HTR-8/SVneo (cell line): ENCODE measurements around the gene C10orf67.
"Not testable (repeated sequence)": the region's sequence is repeated elsewhere in the genome, so short reads cannot be mapped to it uniquely, and the experiment has no call there.

Experiments
- DNase-seq: peaks from one replicate; pipeline ENCODE4 v3.0.0; 2011; ENCODE audit warnings: low spot score, mixed read lengths; ENCODE audit not compliant: insufficient read length
- FAIRE-seq: peaks from 2 replicates; lab custom pipeline; 2011; peaks lifted over from hg19 to GRCh38; lab: Jason Lieb, UNC

The C10orf67 gene

GRCh38 chr10:23362879-23363792 lies 18.5 kb upstream of the C10orf67 start:
- no peak for FAIRE-seq
- DNase-seq, result no peak

DNA sequence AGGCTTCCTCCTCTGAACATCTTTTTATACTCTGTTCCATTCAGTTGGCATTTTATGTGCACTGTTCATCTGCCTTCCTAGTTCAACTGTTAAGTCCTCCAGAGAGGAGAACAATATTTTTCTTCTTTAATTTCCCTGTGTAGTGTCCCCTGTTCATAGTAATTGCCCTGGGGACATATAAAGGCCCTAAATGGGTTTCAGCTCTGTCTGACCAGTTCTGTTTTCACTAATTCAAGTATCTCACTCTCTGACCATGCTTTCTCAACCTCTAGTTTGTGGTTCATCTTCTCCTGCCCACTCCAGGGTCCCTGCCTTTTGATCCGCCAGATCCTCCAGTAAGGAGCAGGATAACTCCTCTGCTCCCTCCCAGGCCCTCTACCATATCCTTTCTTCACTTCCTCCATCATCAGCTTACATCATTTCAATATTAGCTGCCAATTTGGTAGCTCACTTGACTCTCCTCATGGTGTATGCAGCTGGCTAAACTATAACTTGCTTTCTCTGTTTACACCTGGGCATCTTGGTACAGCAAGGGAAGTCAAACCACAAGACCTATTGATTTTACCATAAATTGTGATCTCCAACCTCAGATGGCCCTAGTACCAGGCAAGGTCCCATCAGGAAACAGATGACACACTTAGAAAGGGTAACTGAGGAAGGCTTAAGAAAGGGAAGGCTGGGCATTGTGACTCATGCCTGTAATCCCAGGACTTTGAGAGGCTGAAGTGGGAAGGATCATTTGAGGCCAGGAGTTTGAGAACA lies 17.7 kb upstream of the C10orf67 start:
- no peak for FAIRE-seq
- no peak for DNase-seq

DNA sequence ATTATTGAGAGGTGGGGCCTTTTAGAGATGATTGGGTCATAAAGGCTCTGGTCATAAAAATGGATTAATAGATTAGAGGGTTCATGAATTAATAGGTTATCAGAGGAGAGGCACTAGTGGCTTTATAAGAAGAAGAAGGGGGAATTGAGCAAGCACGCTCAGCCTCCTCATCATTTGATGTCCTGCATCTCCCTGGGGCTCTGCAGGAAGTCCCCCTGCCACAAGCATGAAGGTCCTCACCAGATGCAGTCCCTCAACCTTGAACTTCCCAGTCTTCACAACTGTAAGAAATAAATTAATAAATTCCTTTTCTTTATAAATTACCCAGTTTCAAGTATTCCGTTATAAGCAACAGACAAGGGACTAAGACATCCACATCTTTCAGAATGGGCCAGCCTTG lies 17.1 kb upstream of the C10orf67 start:
- no peak for DNase-seq
- FAIRE-seq, result no peak

DNA sequence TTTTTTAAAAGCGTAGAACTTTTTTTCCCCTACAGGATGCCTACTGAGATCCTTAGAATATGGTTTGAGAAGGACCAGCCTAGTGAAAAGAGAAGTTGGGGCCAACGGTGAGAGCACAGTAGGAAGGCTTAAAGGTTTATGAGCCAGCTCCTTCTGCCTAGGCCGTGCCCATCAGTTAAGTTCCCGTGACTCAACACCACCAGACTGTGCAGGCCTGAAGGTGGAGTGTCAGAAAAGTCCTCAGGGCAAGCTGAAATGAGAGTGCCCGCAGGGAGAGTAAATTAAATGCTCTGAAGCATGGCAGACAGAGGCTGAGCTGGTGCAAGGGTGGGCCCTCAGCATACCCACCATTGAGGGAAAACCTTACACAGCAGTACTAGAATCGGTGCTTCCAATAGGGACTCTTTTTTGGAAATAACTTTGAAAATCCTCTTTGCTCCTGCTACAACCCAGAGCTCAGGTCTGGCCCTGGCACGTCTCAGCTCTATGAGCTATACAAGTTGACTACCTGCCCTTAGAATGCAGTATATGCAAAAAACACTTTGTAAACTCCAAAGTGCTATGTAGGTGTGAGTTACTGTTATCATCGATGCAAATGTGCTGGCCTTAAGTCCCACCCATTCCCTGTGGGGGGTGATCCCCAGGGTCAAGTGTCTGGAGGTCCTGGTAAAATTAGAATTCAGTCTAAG lies 15.2 kb upstream of the C10orf67 start:
- FAIRE-seq, result no peak
- DNase-seq, result no peak

DNA sequence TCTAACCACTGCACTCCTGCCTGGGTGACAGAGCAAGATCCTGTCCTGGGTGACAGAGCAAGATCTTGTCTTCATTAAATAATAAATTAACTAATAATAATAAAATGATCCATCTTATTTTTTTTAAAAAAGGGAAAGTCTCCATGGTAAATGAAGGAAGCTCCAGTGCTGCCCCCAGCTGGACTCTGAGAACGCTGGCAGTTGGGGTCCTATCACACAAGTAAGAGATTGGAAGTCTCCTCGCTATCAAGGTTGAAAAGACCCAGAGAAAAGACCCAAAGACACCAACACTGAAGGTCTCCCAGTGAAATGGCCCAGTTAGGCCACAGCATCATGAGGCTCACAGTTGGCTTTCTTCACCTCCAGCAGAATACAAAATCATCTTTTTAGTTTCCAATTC lies 13.8 kb upstream of the C10orf67 start:
- no peak for DNase-seq
- no peak for FAIRE-seq

DNA sequence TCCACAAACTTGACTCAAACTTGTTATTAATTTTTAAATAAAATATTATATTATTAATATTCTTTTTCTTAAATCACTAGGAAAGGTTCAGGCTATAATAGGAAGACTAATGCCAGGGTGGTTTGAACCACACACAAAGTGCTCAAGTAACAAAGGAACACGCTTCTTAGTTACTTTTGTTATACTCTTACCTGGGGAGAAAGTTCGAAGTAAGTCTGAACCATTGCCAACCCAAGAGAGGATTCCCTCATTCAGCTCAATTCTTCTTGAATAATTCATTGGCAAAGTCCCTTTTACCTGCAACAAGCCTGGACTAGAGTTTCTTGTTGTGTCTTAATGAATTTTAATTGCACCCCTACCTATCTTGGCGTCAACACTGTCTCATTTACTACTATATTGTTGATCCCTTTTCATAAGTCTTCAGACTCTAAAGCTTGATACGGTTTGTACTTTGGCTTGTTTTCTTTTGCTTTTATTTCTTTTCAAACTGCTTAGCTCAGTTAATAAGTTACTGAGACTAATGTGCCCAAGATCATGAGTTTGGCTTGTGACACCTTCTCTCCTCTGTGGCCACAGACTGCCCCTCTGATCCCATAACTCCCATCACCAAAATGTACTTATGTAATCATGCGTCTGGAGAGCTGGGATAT lies 10.2 kb upstream of the C10orf67 start:
- DNase-seq, result no peak
- no peak for FAIRE-seq

- no peak for FAIRE-seq
- peak; percentile 23 for DNase-seq
Measured at GRCh38 chr10:23351926-23352519, 7.4 kb upstream of the C10orf67 start.

- FAIRE-seq, result not testable (repeated sequence)
Measured at GRCh38 chr10:23350706-23351105, 6.1 kb upstream of the C10orf67 start.

GRCh38 chr10:23345861-23346260 lies 1.3 kb upstream of the C10orf67 start:
- DNase-seq, result peak; percentile 68
- FAIRE-seq, result peak; percentile 44

More at GRCh38 chr10:23350706-23351105, 6.1 kb upstream of the C10orf67 start:
- DNase-seq, result not testable (repeated sequence)

- FAIRE-seq (no peak), DNase-seq (peak; percentile 48)
Measured at GRCh38 chr10:23343591-23344240, 881 bp downstream of the C10orf67 start.

- FAIRE-seq, result no peak
Measured at GRCh38 chr10:23342213-23342884, 2.2 kb downstream of the C10orf67 start.

DNA sequence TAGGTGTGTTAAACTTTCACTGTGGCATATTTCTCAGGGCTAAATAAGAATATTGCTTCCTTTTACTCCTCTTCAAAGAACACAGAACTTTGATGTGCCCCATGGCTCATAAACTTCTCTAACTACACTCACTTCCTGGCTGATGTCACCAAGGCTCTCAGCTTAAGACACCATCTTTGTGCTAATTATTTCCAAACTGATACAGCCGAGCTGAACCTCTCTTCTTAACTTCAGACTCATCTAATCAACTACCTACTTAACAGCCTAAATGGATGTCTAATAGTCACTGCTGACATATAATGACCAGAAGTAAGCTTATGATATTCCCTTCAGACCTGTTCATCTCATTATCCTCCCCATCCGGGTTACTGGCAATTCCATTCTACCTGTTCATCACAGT lies 3.6 kb downstream of the C10orf67 start:
- FAIRE-seq, result no peak
- DNase-seq, result no peak

More at GRCh38 chr10:23342213-23342884, 2.2 kb downstream of the C10orf67 start:
- DNase-seq, result no peak

- no peak for FAIRE-seq
- no peak for DNase-seq
Measured at GRCh38 chr10:23340354-23340753, 4.2 kb downstream of the C10orf67 start.

DNA sequence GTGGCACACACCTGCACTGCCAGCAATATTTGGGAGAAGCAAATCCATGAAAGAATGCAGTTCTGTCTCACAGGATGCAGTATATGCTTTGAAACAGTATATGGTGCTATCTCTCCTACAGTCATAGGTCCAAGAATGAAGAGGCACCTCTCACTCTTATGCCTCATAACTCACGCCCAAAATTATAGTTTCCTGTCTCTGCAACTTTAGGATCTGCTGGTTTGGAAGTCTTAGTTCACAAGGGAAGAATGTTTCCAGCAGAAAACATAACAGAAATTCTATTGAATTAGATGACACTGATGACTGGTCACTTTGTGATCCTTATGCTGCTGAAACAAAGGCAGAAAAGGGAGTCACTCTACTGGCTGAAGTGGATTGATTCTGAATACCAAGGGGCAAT lies 5.7 kb downstream of the C10orf67 start:
- FAIRE-seq, result peak; percentile 4
- peak; percentile 6 for DNase-seq

DNA sequence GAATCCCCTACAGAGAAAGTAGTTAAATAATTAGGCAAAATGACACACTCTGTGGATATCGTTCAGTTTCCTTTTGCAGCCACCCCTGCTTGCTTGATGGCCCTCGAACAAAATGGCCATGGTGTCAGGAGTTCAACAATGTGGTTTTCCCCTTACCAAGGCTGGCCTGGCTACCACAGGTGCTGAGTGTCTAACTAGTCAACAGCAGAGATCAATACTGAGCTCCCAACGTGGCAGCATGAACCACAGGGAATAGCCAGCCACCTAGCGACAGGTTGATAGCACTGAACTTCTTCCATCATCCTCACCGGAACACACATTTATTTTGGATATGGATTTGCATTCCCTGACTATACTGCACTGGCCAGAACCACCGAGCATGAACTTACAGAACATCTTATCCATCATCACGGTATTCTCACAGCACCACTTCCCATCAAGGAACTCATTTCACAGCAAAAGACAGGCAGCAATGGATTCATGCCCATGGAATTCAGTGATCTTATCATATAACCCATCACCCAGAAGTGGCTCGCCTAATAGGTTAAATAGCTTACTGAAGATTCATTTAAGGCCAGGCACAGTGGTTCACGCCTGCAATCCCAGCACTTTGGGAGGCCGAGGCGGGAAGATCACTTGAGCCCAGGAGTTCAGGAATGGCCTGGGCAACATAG lies 6.3 kb downstream of the C10orf67 start:
- FAIRE-seq, result peak; percentile 94
- DNase-seq, result peak; percentile 35

DNA sequence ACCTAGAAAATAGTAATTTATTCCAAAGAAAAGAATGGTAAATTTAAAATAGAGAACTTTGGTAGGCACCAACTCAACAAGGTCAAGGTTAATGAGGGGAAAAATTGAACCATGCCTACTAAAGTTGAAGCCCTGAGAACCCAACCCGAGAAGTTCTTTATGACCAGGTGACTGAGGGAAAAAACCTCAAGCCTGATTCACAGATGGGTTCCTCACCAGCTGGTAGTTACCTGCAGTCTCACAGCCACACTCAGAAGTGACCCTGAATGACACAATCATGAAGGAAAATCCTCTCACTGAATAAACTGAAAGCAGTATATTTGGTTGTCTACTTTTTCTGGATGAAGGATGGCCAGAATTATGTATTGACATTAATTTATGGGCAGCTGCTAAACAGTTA lies 7.0 kb downstream of the C10orf67 start:
- DNase-seq (no peak), FAIRE-seq (no peak)

DNA sequence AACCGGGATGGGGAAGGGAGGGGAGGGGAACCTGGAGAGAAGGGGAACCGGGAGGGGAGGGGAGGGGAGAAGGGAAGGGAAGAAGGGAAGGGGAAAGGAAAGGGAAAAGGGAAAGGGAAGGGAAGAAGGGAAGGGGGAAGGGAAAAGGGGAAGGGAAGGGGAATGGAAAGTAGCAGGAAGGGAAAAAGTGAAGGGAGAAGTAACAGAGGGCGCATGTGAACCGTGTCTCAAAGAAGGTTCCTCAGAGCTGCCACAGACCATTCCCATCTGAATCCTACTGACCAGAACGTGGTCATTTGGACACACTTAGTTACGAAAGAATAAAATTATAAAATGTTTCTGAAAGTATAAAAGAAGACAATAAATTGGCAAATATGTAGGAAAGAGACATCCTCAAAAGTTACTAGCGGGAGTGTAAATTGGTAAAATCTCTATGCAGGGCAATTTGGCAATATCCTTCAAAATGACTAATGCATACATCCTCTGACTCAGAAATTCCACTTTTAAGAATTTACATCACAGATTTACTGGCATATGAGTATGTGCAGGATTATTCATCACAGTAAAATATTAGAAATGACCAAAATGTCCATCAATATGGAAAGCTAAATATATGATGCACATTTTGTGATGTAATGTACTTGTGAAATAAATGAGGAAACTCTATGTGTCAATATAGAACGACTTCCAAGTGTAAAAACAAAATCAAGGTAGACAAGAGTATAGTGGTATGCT lies 12.9 kb downstream of the C10orf67 start:
- FAIRE-seq, result peak; percentile 81

More for the DNA sequence above, 12.9 kb downstream of the C10orf67 start:
- DNase-seq, result peak; percentile 47
